NCI-H1694 (cell line): ENCODE measurements around the gene EIF4A2.
"Not testable (repeated sequence)": the region's sequence is repeated elsewhere in the genome, so short reads cannot be mapped to it uniquely, and the experiment has no call there.

Source experiments
- DNase-seq: peaks from one replicate; lab custom pipeline; 2025; lab: John Stamatoyannopoulos, UW

The EIF4A2 gene

GRCh38 chr3:186821429-186822387 lies 38.3 kb downstream of the EIF4A2 start:
- peak; percentile 44 for DNase-seq

- not testable (repeated sequence) for DNase-seq
Observed at GRCh38 chr3:186822388-186822759, 39.0 kb downstream of the EIF4A2 start.

GRCh38 chr3:186823386-186823785 lies 40.0 kb downstream of the EIF4A2 start:
- DNase-seq = no peak

GRCh38 chr3:186824430-186825139 lies 41.2 kb downstream of the EIF4A2 start:
- no peak for DNase-seq

GRCh38 chr3:186825294-186825821 lies 42.0 kb downstream of the EIF4A2 start:
- DNase-seq = no peak

GRCh38 chr3:186825872-186826409 lies 42.6 kb downstream of the EIF4A2 start:
- DNase-seq = no peak

- no peak for DNase-seq
Observed at GRCh38 chr3:186826410-186826975, 43.1 kb downstream of the EIF4A2 start.

- DNase-seq = peak; percentile 37
Observed at GRCh38 chr3:186826976-186827857, 43.8 kb downstream of the EIF4A2 start.

GRCh38 chr3:186828340-186828739 lies 45.0 kb downstream of the EIF4A2 start:
- no peak for DNase-seq

GRCh38 chr3:186831798-186832197 lies 48.4 kb downstream of the EIF4A2 start:
- no peak for DNase-seq

- DNase-seq = no peak
Observed at GRCh38 chr3:186832276-186832675, 48.9 kb downstream of the EIF4A2 start.
